NCI-H128 (cell line): ENCODE results near the gene SPATA7.

ENCODE experiments used
- DNase-seq: peaks from one replicate; lab custom pipeline; 2025; ENCODE audit not compliant: unreplicated experiment; lab: John Stamatoyannopoulos, UW

The SPATA7 gene

DNA sequence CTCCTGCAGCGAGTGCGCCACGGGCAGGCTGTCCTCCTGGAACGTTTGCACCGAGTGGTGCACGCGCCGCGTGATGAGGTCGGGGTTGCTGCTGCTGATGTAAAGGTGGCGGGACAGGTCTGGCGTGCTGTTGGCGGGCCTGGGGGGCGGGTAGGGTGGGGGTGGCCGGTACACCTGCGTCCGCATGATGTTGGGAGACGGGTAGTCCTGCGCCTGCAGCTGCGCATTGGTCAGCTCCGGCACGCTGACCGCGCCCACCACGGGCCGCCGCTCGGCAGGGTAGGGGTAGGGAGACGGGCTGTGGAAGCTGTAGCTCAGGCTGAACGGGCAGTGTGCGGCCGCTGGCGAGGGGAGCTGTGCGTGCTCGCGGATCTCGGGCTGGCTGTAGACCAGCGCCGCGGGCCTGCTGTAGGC lies 94.1 kb downstream of the SPATA7 start:
- DNase-seq, result no peak

DNA sequence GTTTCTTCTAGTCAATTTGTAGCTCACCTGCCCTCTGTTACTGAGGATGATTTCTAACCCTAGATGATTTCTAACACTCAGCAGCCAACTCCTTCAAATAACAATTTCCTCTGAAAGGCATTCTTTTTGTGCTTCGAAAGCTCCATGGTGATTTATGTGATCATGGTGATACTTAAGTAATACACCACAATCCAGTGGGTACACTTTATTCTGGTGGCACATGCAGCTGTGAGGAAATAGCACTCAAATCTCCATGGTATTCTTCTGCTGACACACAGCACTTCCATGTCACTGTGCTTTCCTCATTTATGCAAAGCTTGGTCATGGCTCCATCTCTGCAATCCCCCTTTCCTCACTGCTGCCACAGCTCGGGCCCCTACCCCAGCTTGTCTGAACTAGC lies 95.6 kb downstream of the SPATA7 start:
- no peak for DNase-seq

DNA sequence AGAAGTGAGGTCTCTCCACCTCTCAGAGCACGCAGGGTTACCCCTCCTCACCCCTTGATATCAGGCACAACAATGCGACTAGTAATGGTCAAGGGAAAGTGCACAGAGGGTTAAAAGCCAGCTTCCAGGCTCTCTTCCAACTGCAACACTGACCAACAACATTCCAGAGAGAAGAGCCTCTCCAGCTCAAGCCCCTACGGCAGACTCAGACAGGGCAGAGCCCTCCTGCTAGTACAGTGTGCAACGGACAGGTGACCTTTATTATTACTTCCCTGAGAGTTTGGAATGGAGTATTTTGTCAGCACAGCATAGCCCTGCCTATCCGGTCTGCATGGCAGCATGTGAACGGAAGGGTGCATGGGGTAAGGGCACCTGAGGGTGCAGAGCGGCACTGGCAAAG lies 96.3 kb downstream of the SPATA7 start:
- DNase-seq, result no peak

DNA sequence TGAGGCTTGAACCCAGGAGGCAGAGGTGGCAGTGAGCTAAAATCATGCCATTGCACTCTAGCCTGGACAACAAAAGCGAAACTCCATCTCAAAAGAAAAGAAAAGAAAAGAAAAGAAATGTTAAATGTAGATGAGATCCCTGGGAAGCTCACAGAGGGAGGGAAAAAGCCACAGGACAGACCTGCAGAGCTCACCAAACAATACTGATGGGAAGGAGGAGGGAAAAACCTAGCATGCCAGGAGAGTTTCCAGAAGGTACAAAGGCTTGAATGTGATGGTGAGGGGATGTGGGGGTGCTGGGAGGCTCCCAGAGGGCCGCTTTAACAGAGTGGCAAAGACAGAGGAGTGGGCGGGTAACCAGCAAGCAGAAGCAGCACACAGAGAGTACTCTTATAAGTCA lies 97.1 kb downstream of the SPATA7 start:
- no peak for DNase-seq
